ENCODE data around the gene KCNMA1. TPM values are rescaled to one million over a fixed set of nuclear protein-coding genes. Genes with fewer than 3 reads are reported as not detected.

The KCNMA1 gene
- total and polyA plus RNA-seq, 5 experiments from 2014 or later, result not detected

DNA sequence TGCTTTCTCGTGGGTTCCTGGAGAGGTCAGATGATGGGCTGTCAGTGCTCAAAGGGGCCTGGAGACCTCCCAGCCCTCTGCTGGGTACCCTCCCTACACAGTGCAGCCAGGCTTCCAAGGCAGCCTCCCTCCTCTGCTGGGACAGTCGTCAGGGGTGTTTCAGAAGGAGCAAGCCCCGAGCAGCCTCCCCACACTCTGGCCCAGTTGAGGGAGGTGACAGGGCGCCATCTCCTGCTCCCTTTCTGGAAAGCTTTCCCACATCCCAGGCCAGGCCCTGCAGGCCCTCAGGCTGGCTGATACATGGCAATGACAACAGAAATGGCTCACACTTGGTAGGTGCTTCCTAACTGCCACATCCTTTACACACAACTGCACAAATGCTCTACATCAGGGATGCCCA, 32.1 kb downstream of the KCNMA1 start:
- peaks cover 1 to 34% (median 5%) of the 10 kb centered on the region in 5 donors for H3K27me3 Mint-ChIP-seq
- no peaks in the 10 kb centered on the region for H3K9me3 Mint-ChIP-seq
- H3K4me3 Mint-ChIP-seq, result no peak overlapping the region
- POLR2A ChIA-PET, result no interaction called here
- H3K36me3 Mint-ChIP-seq, result no peaks in the 10 kb centered on the region
- peak overlapping the region in 1 of 10 donors; percentile 28 for H3K27ac Mint-ChIP-seq
- ATAC-seq (no peak), DNase-seq (no peak)
- H3K4me1 Mint-ChIP-seq, result peaks cover 13 to 24% (median 19%) of the 10 kb centered on the region in 4 donors

DNA sequence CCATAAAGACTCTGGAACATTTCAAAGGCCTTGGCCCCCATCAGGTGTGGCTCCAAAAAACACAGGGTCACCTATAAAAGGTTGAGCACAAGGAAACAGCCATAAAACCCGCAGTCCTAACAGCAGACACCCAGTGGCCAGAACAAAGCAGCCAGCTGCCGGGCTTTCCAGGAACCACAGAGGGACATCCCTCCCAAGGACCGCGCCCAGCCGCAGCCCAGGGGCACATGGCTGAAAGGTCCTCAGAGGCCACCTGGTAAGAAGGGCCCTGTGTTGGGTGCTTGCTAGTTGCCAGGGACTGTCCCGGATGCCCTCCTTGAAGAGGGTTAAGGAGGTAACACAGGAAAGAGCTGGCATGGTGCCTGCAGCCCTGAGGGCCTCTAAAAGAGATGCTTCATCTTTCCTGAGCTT, 32.7 kb downstream of the KCNMA1 start:
- H3K27ac Mint-ChIP-seq, result no peak overlapping the region
- POLR2A ChIA-PET, result no interaction called here

DNA sequence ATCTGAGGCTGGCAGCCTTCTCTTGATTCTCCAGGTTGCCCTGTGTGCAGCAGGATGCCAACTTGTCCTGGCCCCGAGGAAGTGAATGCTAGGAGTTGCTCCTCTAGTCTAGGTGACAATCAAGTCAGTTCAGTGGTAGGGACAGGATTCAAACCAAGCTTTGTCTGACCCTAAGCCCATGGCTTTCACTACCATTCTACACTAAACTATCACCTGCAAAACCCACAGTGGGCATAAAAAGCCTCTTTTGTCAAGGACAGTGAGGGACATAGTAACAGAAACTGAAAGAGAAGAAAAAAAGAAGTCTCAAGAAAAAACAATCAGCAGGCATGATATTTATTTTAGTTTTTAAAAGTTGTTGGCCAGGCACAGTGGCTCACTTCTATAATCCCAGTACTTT, 33.5 kb downstream of the KCNMA1 start:
- no peaks in the 10 kb centered on the region for H3K36me3 Mint-ChIP-seq
- POLR2A ChIA-PET, result no interaction called here
- peaks cover 13 to 24% (median 19%) of the 10 kb centered on the region in 4 donors for H3K4me1 Mint-ChIP-seq
- peak overlapping the region in 1 of 10 donors; percentile 69 for H3K4me3 Mint-ChIP-seq
- DNase-seq (no peak), ATAC-seq (no peak)
- peak overlapping the region in 1 of 10 donors; percentile 8 for H3K27ac Mint-ChIP-seq
- H3K27me3 Mint-ChIP-seq, result peaks cover 1 to 26% (median 3%) of the 10 kb centered on the region in 5 donors
- H3K9me3 Mint-ChIP-seq, result no peaks in the 10 kb centered on the region

More for the DNA sequence above, 32.7 kb downstream of the KCNMA1 start:
- no peaks in the 10 kb centered on the region for H3K9me3 Mint-ChIP-seq
- ATAC-seq, result no peak
- H3K4me3 Mint-ChIP-seq, result no peak overlapping the region
- H3K27me3 Mint-ChIP-seq, result peaks cover 1 to 29% (median 5%) of the 10 kb centered on the region in 5 donors
- H3K4me1 Mint-ChIP-seq, result peaks cover 13 to 24% (median 19%) of the 10 kb centered on the region in 4 donors
- H3K36me3 Mint-ChIP-seq, result no peaks in the 10 kb centered on the region
- DNase-seq, result no peak

DNA sequence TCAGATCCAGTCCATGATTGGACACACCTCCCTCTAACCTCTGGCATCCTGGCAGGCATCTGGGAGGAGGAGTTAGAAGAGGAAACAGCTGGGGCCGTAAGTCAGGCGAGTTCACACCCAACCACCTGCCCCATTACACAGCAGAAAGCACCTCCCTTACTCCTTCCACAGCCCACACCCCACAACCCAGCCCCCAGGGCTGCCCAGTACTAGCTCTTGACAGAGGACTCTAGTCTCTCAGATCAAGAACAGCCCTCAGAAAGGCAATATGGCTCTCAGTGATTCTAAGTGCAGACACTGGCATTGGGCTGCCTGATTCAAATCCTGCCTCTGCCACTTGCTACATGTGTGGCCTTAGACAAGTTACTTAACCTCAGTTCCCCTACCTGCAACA, 34.1 kb downstream of the KCNMA1 start:
- DNase-seq (no peak), ATAC-seq (peak in 1 of 2 donors; percentile 46)

DNA sequence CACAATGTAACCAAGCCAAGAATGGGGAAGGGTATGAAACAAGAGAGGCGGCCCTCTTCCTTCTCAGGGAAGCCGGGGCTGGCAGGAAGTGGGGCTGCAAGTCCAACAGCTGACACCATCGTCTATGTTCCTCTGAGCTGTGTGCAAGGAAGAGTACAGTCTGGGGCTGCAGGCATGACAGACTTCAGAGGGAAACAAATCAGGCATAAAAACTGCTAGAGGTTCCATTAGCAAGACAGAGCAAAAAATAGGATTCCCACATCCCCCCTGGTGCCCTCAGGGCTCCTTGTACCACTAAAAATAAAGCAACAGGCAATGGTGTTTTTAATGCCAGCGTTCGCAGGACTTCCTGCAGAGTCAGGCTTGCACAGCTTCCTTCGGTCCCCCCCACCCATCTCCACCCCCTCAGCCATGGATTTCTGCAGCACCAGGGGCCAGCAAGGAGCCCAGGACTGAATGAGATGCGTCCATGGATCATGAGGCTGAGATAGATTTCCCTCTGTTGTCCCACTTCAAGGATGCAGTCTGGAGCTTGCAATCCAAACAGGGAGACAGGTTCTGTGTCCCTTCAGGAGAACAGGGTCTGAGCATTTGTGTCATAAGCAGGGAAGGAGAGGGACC, 34.6 kb downstream of the KCNMA1 start:
- POLR2A ChIA-PET, result no interaction called here
- peak in 1 of 10 donors; percentile 8 for DNase-seq
- H3K36me3 Mint-ChIP-seq, result no peaks in the 10 kb centered on the region
- H3K27ac Mint-ChIP-seq, result peak overlapping the region in 4 of 10 donors; percentile 38 to 89 (median 79)
- peaks cover 13 to 24% (median 19%) of the 10 kb centered on the region in 4 donors for H3K4me1 Mint-ChIP-seq
- no peaks in the 10 kb centered on the region for H3K9me3 Mint-ChIP-seq
- H3K27me3 Mint-ChIP-seq, result peaks cover 1 to 15% (median 2%) of the 10 kb centered on the region in 5 donors
- peak; percentile 46 to 57 for ATAC-seq
- H3K4me3 Mint-ChIP-seq, result peak overlapping the region; percentile 29 to 84 (median 62)

More for the DNA sequence above, 34.1 kb downstream of the KCNMA1 start:
- peak overlapping the region in 4 of 10 donors; percentile 38 to 89 (median 64) for H3K27ac Mint-ChIP-seq
- peaks cover 13 to 24% (median 19%) of the 10 kb centered on the region in 4 donors for H3K4me1 Mint-ChIP-seq
- no peaks in the 10 kb centered on the region for H3K36me3 Mint-ChIP-seq
- no peaks in the 10 kb centered on the region for H3K9me3 Mint-ChIP-seq
- peaks cover 1 to 20% (median 3%) of the 10 kb centered on the region in 5 donors for H3K27me3 Mint-ChIP-seq
- peak overlapping the region in 6 of 10 donors; percentile 17 to 81 (median 52) for H3K4me3 Mint-ChIP-seq
- POLR2A ChIA-PET, result no interaction called here

DNA sequence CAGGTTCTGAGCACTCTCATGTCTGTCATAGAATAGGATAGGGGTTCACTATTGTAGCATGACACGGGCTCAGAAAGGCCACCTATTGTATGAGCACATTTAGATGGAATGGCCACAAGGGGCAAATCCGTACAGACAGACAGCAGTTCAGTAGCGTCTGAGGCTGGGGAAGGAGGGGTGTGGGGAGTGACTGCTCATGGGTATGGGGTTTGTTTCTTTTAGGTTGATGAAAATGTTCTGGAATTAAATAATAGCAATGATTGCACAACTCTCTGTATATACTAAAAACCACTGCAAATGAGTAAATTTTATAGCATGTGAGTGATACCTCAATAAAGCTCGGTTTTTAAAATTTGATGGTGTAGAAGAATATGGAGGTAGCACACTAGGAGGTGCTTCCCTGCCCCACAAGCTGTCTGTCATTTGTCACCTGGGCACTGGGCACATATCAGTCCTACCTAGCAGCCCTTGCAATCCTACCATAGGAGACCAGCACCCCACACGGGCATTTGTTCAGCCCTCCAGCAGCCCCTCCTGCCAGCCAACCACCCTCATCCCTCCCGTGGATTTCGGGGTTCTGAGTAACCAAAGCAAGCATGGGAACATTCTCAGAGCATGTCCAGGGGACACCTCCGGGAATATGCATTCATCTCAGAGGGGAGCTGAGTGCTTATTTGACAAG, 35.2 kb downstream of the KCNMA1 start:
- ATAC-seq (no peak), DNase-seq (no peak)
- Mint-ChIP-seq H3K27ac (peak overlapping the region in 4 of 10 donors; percentile 7 to 89 (median 58)), H3K4me1 (peaks cover 13 to 24% (median 19%) of the 10 kb centered on the region in 4 donors), H3K27me3 (peaks cover 0 to 9% (median 4%) of the 10 kb centered on the region in 5 donors), H3K9me3 (no peaks in the 10 kb centered on the region), H3K36me3 (no peaks in the 10 kb centered on the region), H3K4me3 (peak overlapping the region in 8 of 10 donors; percentile 29 to 84 (median 62))
- POLR2A ChIA-PET, result no interaction called here

DNA sequence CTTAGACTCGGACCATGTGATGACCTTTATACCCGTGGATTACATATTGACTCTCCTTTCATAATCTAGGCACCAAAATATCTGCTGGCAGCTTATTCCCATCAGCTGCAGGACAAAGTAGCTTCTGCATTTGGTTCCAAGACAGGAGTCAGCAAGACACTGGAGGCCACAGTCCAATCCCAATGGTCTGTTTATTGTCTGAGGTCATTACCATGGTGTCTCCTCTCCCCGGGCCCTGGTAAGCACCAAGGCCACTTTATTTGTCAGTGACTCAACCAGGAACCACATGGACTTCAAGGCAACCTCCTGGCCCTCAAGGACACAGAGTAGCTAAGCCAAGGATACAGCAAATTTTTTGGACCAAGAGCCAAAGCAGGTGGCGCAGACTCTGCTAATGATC, 36.1 kb downstream of the KCNMA1 start:
- H3K9me3 Mint-ChIP-seq, result no peaks in the 10 kb centered on the region
- no peak for ATAC-seq
- POLR2A ChIA-PET, result no interaction called here
- DNase-seq, result no peak
- H3K27me3 Mint-ChIP-seq, result peaks cover 0 to 2% (median 0%) of the 10 kb centered on the region in 5 donors
- H3K4me3 Mint-ChIP-seq, result no peak overlapping the region
- no peaks in the 10 kb centered on the region for H3K36me3 Mint-ChIP-seq
- peak overlapping the region in 1 of 10 donors; percentile 72 for H3K27ac Mint-ChIP-seq
- H3K4me1 Mint-ChIP-seq, result peaks cover 11 to 24% (median 19%) of the 10 kb centered on the region in 4 donors

DNA sequence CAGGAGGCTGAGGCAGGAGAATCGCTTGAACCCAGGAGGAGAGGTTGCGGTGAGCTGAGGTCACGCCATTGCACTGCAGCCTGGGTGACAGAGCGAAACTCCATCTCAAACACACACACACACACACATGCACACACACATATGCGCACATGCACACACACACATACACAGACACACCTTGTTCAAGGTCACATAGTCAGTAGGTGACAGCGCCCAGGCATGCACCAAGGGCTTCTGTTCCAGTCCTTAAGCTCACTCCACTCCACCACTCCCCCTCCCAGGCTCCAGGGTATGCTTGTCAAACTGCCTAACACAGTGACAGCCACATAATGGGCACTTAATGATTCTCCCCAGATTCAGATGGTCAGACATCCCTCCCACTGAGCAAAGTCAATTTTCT, 37.0 kb downstream of the KCNMA1 start:
- Mint-ChIP-seq H3K9me3 (no peaks in the 10 kb centered on the region), H3K27ac (no peak overlapping the region), H3K4me1 (peaks cover 11 to 24% (median 19%) of the 10 kb centered on the region in 4 donors), H3K36me3 (no peaks in the 10 kb centered on the region), H3K27me3 (peaks cover 0 to 2% (median 0%) of the 10 kb centered on the region in 5 donors), H3K4me3 (no peak overlapping the region)
- DNase-seq (no peak), ATAC-seq (no peak)
- POLR2A ChIA-PET, result no interaction called here

DNA sequence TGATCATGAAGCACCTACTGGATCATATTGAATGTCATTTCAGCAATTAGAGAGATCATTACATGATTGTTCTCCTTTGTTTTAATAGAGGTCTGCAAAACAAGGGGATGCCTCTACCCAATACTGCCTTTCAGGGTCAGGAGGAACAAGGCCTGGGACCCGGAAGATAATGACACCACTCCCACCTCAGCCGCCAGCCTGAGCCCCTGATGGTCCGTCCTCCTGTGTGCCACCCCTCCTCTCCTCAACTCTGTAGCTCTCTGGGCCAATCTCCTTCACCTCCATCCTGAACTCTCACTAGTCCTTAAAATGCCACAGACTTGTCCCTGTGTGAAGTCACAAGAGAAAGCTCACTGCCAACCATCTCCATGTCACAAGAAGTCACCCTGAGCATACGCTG, 38.0 kb downstream of the KCNMA1 start:
- peak overlapping the region in 1 of 10 donors; percentile 18 for H3K27ac Mint-ChIP-seq
- no peak overlapping the region for H3K4me3 Mint-ChIP-seq
- H3K4me1 Mint-ChIP-seq, result peaks cover 11 to 24% (median 19%) of the 10 kb centered on the region in 4 donors
- ATAC-seq (no peak), DNase-seq (no peak)
- POLR2A ChIA-PET, result no interaction called here
- H3K27me3 Mint-ChIP-seq, result peaks cover 0 to 2% (median 0%) of the 10 kb centered on the region in 5 donors
- no peaks in the 10 kb centered on the region for H3K9me3 Mint-ChIP-seq
- H3K36me3 Mint-ChIP-seq, result no peaks in the 10 kb centered on the region

DNA sequence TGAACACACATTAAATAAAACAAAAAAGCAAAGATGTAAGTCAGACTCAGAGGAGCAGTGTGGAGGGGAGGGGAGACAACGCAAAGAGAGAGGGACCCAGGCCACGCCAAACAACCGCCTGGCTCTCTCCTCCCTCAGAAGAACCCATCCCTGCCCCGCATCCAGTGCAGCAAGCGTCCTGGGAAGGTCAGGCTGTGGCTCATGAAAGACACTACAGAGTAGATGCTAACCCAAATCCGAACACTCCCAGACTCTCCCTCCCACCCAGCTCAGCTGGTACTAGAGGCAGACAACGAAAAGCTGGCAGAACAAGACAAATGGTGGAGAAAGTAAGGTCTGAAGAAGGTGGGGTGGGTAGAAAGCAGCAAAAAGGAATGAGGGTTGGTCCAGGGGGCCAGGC, 39.0 kb downstream of the KCNMA1 start:
- Mint-ChIP-seq H3K9me3 (no peaks in the 10 kb centered on the region), H3K36me3 (no peaks in the 10 kb centered on the region)
- POLR2A ChIA-PET, result no interaction called here

DNA sequence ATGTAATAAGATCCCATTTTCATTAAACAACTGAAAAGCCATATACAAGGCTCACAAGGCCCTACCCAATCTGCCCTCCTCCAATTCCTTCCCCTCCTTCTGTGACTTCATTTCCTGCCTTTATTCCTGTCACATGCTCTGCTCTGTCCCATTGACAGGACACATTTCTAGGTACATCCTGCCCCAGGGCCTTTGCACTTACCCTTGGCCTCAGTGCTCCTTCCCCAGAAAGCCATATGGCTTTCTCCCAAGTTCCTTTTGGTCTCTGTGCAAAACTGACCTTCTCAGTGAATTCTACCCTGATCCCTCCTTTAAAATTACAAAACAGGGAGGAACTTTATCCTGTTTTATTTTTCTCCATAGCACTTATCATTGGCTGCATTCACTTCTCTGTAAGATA, 40.0 kb downstream of the KCNMA1 start:
- no peak for ATAC-seq

More for the DNA sequence above, 39.0 kb downstream of the KCNMA1 start:
- H3K4me1 Mint-ChIP-seq, result peaks cover 9 to 18% (median 14%) of the 10 kb centered on the region in 4 donors
- no peak for DNase-seq
- ATAC-seq, result no peak
- H3K27ac Mint-ChIP-seq, result no peak overlapping the region
- peaks cover 0 to 2% (median 0%) of the 10 kb centered on the region in 5 donors for H3K27me3 Mint-ChIP-seq
- no peak overlapping the region for H3K4me3 Mint-ChIP-seq

DNA sequence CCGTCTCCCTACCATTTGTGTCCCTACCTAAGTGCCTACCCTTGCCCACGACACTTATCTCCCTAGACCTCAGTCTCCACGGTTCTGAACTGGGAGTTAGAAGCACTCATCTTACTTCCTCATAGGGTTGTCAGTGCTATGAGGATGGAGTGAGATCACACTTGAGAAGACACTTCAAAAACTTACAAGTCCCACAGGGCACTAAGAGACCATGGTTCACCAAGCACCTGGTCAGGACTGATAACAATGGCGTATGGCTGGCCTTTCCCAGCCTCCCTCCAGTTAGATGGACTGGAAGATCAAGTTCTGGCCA, 43.2 kb downstream of the KCNMA1 start:
- POLR2A ChIA-PET, result no interaction called here
- Mint-ChIP-seq H3K27me3 (peaks cover 0 to 6% (median 2%) of the 10 kb centered on the region in 5 donors), H3K4me3 (no peak overlapping the region), H3K9me3 (no peaks in the 10 kb centered on the region), H3K36me3 (no peaks in the 10 kb centered on the region), H3K4me1 (no peaks in the 10 kb centered on the region), H3K27ac (no peak overlapping the region)
- no peak for DNase-seq
- ATAC-seq, result no peak

More for the DNA sequence above, 40.0 kb downstream of the KCNMA1 start:
- Mint-ChIP-seq H3K4me3 (no peak overlapping the region), H3K27ac (no peak overlapping the region), H3K4me1 (peaks cover under 1 to 8% (median 4%) of the 10 kb centered on the region in 4 donors), H3K9me3 (no peaks in the 10 kb centered on the region), H3K36me3 (no peaks in the 10 kb centered on the region), H3K27me3 (peaks cover 0 to 2% (median 0%) of the 10 kb centered on the region in 5 donors)
- DNase-seq, result no peak
- POLR2A ChIA-PET, result no interaction called here

DNA sequence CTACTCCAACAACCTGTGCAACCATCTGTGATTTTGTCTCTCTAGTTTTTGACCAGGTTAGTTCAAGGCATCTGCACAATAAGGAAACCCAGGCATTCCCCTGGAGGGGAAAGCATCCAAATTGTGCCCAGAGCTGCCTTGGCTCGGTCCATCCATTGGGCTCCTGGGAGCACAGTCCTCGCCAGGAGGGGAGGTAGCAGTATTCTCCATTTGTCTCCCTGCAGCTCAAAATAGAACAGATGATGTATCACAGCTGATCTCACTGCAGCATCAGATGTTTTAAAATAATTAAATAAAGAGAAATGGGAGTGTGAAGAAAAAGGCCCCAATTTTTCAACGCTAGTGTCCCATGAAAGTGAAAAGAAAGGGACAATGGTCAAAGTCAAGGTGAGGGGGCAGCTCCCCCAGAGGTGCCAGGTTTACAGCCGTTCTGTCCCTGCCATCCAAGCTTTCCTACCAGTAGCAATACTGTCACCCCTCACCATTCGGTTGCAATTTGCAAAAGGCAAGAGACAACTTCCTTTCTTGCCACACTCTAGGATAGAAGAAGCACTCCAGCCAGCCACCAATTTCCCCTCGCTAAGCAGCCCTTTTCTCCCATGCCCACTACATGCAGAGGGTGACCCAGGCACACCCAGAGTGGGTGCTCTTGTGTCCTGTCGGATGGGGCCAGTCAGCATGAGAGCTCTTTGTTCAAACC, 43.7 kb downstream of the KCNMA1 start:
- H3K27me3 Mint-ChIP-seq, result peaks cover 0 to 6% (median 2%) of the 10 kb centered on the region in 5 donors
- no peak overlapping the region for H3K4me3 Mint-ChIP-seq
- POLR2A ChIA-PET, result no interaction called here
- ATAC-seq (no peak), DNase-seq (no peak)
- no peak overlapping the region for H3K27ac Mint-ChIP-seq
- no peaks in the 10 kb centered on the region for H3K4me1 Mint-ChIP-seq
- no peaks in the 10 kb centered on the region for H3K9me3 Mint-ChIP-seq
- no peaks in the 10 kb centered on the region for H3K36me3 Mint-ChIP-seq

Data from naive thymus-derived CD8-positive, alpha-beta T cell (primary cell).